NCI-H446 (cell line): ENCODE results near the gene CYTH3.

Experiments
- DNase-seq, 2 experiments: peaks; one replicate each; lab custom pipeline; 2025; lab: John Stamatoyannopoulos, UW

Gene CYTH3

GRCh38 chr7:6256677-6257535, 15.5 kb downstream of the CYTH3 start:
- no peak for DNase-seq

- DNase-seq, result no peak
Measured at GRCh38 chr7:6256109-6256483, 16.3 kb downstream of the CYTH3 start.

- no peak for DNase-seq
Measured at GRCh38 chr7:6254866-6255265, 17.6 kb downstream of the CYTH3 start.

- no peak for DNase-seq
Measured at GRCh38 chr7:6252748-6253147, 19.7 kb downstream of the CYTH3 start.

- DNase-seq, result no peak
Measured at GRCh38 chr7:6252341-6252746, 20.1 kb downstream of the CYTH3 start.

- DNase-seq, result no peak
Measured at GRCh38 chr7:6251653-6252052, 20.8 kb downstream of the CYTH3 start.

- DNase-seq, result no peak
Measured at GRCh38 chr7:6250364-6250833, 22.0 kb downstream of the CYTH3 start.

GRCh38 chr7:6249043-6249442, 23.4 kb downstream of the CYTH3 start:
- no peak for DNase-seq

- no peak for DNase-seq
Measured at GRCh38 chr7:6248581-6248980, 23.8 kb downstream of the CYTH3 start.

- DNase-seq, result no peak
Measured at GRCh38 chr7:6246251-6246917, 26.0 kb downstream of the CYTH3 start.

- DNase-seq, result no peak
Measured at GRCh38 chr7:6244021-6244420, 28.4 kb downstream of the CYTH3 start.

- DNase-seq, result no peak
Measured at GRCh38 chr7:6243168-6243567, 29.3 kb downstream of the CYTH3 start.

GRCh38 chr7:6242561-6242960, 29.9 kb downstream of the CYTH3 start:
- no peak for DNase-seq

- DNase-seq, result no peak
Measured at GRCh38 chr7:6241607-6241973, 30.8 kb downstream of the CYTH3 start.

- no peak for DNase-seq
Measured at GRCh38 chr7:6238309-6238925, 34.0 kb downstream of the CYTH3 start.

GRCh38 chr7:6237730-6238129, 34.7 kb downstream of the CYTH3 start:
- no peak for DNase-seq

GRCh38 chr7:6237011-6237410, 35.4 kb downstream of the CYTH3 start:
- DNase-seq, result no peak

- no peak for DNase-seq
Measured at GRCh38 chr7:6235029-6235871, 37.2 kb downstream of the CYTH3 start.

GRCh38 chr7:6234384-6234783, 38.0 kb downstream of the CYTH3 start:
- no peak for DNase-seq

- no peak for DNase-seq
Measured at GRCh38 chr7:6232534-6232933, 39.9 kb downstream of the CYTH3 start.

- DNase-seq, result no peak
Measured at GRCh38 chr7:6232116-6232515, 40.3 kb downstream of the CYTH3 start.

GRCh38 chr7:6231184-6231583, 41.2 kb downstream of the CYTH3 start:
- no peak for DNase-seq
